Stimulated activated CD4-positive, alpha-beta T cell treated with anti-CD3 and anti-CD28 coated beads, Interleukin-2, amount 100 ng/mL, for 4 hours (primary cell): ENCODE measurements around the gene TECR.
A peak's percentile ranks its signal among the peaks of the same experiment; 100 is the strongest.
"Not testable (repeated sequence)": the region's sequence is repeated elsewhere in the genome, so short reads cannot be mapped to it uniquely, and the experiment has no call there.

Experiments
- DNase-seq: peaks from one replicate; pipeline ENCODE4 v3.0.0-alpha.2; 2020; ENCODE audit warnings: low read depth

The TECR gene

DNA sequence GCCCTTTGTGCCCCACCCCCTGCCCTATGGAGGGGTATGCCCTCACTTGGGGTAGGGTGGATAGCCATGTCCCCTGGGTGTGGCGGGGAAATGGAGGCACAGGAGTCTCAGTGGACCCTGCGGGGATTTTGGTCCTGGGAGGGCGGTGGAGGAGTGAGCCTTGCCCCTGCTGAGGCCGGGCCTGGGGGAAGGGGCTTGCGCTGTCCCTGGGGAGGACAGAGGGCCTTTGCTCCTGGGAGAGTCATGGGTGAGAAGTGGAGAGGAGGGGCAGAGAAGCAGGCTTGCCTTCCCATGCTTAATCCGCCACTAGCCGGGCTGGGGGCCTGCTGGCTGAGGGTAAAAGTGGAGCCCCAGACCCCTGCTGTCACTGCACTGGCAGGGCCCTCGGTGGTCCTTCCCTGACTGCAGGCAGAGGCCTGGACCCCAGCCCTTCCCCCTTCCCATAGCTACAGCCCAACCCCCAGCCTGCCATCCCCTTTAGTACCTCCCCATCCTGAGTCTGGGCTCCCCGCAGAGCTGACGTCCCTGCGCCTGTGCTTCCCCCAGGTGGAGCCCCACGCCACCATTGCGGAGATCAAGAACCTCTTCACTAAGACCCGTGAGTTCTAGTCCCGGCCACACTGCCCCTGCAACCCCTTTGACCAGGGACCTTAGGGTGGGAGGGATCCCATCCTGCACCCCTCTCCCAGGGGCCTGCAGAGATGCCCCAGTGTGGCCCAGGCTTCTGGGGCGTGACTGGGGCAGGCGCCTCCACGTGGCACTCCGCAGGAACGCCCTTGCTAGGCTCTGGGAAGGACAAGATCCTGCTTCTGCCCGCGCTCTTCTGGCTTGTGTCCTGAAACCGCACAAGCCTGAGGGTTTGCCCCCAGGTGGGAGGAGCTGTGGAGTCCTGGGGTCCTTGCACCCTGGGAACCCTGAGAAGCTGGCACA is 33.5 kb downstream of the TECR start:
- no peak for DNase-seq

DNA sequence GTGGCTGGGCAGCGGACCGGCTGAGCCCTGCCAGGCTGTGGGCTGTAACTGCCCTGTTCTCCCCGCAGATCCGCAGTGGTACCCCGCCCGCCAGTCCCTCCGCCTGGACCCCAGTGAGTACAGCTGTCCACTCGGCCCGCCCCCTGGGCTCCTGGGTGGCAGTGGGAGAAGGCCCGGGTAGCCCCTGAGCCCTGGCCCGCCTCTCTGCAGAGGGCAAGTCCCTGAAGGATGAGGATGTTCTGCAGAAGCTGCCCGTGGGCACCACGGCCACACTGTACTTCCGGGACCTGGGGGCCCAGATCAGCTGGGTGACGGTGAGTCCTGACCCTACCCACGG is 34.2 kb downstream of the TECR start:
- DNase-seq: no peak

GRCh38 chr19:14563989-14564651 is 34.7 kb downstream of the TECR start:
- DNase-seq: no peak

DNA sequence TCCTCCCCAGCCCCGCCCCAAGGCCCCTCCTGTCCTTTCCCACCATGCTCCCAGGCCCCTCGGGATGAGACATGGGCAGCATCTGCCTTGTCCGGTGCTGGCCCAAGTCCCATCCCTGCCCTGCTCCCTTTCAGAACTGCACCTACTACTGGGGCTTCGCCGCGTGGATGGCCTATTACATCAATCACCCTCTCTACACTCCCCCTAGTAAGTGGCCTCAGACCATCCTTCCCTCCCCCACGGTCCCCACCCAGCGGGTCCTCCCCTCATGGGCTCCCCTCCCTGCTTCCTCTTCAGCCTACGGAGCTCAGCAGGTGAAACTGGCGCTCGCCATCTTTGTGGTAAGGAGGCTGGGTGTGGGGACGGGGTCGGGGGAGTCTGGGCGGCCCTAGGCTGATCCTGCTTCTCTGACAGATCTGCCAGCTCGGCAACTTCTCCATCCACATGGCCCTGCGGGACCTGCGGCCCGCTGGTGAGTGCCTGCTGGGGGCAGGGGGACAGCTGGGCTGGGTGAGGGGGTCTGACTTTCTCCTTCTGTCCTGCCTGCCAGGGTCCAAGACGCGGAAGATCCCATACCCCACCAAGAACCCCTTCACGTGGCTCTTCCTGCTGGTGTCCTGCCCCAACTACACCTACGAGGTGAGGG is 35.4 kb downstream of the TECR start:
- DNase-seq: not testable (repeated sequence)

DNA sequence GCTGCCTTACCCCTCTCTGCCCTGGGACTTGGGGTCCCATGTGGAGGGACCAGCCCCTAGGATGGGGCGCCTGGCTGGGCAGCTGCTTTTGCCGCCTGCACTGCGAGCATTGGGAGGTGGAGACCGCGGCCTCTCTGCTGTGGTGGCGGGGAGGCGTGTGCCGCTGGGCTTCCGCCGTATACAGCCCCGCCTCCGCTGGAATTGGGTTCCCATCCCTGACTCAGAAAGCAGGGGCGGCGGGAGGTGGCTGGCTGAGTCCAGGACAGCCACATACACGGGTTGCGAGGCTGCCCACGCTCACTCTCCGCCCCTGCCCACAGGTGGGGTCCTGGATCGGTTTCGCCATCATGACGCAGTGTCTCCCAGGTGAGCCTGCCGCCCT is 35.9 kb downstream of the TECR start:
- DNase-seq: no peak

- DNase-seq: no peak
Observed at GRCh38 chr19:14565765-14566711, 36.6 kb downstream of the TECR start.

GRCh38 chr19:14566712-14567077 is 37.3 kb downstream of the TECR start:
- DNase-seq: no peak

GRCh38 chr19:14567079-14567478 is 37.7 kb downstream of the TECR start:
- DNase-seq: no peak

GRCh38 chr19:14570864-14571527 is 41.6 kb downstream of the TECR start:
- DNase-seq: no peak

- peak; percentile 87 for DNase-seq
Observed at GRCh38 chr19:14571695-14572490, 42.5 kb downstream of the TECR start, which contains the start of gene NDUFB7. NDUFB7 (minus strand) TSS chr19:14572066; CDS start chr19:14572000, 66 bp downstream.

- no peak for DNase-seq
Observed at GRCh38 chr19:14575428-14575980, 46.1 kb downstream of the TECR start.

DNA sequence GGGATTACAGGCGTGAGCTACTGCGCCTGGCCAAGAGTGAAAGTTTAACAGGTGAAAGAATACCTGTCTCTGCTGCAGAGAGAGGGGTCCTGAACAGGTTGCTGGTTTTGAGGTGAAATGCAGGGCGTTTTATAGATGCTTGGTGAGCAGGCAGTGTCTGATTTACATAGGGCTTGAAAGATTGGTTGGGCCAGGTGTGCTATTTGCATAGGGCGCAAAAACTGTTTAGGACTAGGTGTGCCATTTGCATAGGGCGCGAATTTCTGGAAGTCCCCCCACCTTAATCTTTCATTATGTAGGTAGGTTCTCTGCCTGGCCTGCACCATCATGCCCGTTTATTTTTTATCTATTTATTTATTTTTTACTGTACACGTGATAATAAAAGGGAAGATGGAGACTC is 47.0 kb downstream of the TECR start:
- no peak for DNase-seq

- DNase-seq: no peak
Observed at GRCh38 chr19:14577264-14577663, 47.9 kb downstream of the TECR start.

GRCh38 chr19:14577885-14578427 is 48.6 kb downstream of the TECR start:
- no peak for DNase-seq

DNA sequence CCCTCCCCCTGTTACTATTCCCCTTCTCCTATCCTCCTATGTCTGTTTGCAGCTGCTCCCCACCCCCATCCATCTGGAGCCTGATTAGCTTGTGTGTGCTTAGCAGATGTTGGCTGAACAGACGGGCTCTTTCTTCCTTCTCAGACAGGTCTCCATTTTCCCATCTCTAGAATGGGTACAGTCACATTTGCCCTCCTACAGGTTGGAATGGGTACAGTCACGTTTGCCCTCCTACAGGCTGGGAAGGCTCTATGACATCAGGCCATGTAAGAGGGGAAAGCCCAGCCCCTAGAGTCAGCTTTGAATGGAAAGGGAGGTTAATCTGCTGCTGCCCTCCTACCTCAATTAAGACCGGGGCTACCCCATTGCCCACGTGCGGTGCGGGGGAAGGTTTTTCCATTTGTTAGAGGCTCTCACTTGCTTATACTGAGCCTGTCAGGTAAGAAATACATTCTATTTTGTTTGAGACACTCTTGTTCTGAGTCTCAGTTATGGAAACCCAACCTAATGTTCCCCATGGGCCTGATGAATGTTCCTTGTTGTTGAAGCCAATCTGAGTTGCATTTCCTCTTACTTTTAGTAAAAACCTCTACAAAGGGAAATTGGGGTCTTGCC is 51.3 kb downstream of the TECR start:
- peak; percentile 39 for DNase-seq

DNA sequence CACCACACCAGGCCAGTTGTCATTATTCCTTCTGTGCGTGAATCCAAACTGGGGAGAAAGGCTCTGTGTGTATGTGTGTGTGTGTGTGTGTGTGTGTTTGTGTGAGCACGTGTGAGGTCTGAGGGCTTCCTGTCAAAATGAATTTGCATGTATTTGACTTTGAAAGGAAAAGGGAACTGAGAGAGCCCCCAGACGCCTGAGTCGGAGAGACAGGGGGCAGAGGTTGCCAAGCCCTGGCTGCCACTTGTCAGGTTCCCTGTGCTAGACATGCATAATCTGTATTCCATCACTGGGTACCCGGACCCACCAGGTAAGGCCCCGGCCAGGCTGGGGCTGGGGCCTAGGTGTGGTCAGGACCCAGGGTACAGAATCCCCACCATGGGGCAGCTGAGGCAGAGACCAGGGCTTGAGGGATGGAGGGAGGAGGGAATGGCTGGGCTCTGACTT is 53.5 kb downstream of the TECR start, which contains the start of gene CLEC17A:
TSS of gene CLEC17A (plus strand) at position 191 of the 447 bp plus-strand sequence. CDS start at position 268, 77 bp downstream.
- DNase-seq: no peak

- DNase-seq: not testable (repeated sequence)
Observed at GRCh38 chr19:14584372-14584771, 55.0 kb downstream of the TECR start.

GRCh38 chr19:14585187-14585586 is 55.8 kb downstream of the TECR start:
- DNase-seq: peak; percentile 17

DNA sequence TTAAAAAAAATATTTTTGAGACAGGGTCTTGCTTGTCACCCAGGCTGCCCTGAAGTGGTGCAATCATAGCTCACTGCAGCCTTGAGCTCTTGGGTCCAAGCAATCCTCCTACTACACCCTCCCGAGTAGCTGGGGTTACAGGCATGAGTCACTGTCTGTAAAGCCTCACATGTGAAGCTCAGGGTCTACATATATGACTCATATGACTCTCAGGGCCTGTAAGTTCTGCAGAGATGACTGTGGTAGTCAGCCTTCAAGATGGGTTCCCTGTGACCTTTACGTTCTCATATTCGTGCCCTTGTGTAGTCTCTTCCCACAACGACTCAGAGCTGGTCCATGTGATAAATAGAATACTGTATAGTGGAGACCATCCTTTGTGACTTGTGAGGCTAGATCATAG is 60.0 kb downstream of the TECR start:
- DNase-seq: not testable (repeated sequence)
